ENCODE measurements around the gene COL16A1.

COL16A1 gene

DNA sequence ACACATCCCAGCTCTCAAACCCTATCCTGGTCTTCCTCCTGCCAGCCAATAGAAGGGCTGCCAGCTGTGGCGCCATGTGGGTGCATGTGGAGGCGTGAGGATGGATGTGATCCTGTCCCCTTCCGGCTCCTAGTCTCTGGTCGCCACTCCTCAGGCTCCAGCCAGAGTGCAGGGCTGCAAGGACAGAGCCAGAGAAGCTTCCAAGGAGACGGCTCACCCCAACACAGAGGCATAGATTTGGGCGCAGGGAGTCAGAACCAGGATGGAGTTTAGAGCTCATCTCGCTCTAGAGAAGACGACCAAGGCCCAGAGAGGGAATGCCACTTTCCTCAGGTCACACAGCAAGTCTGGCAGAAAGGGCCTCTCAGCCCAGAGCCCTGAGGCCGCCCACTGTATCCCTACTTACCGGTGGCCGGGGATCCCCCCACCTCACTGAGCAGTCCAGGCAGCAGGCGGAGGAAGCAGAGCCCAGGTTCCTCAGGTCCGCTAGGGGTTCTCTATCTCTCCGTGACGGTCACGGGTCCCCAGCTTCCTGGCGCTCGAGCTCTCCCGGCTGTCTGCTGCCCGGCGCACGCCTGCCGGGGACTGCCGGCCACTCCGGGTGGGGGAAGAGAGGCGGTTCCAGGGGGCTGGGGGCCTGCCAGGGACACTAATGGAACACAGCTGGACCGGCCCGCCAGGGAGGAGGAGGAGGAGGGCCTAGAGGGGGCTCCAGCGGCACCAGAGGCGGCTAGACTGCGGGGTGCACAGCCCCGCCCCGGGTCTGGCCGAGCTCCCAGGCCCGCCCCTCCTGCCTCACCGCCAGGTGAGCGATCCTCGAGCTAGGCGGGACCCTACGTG, at the start of gene COL16A1:
COL16A1 (minus strand) TSS at position 587 of the 840 bp plus-strand sequence. CDS start 1,824 bp downstream, outside the sequence.
- H3K36me3 ChIP-seq (ENCODE audit: insufficient read depth, low read length): no peaks in the 10 kb centered on the region
- no peaks in the 10 kb centered on the region for H3K27me3 ChIP-seq (ENCODE audit: insufficient read depth, low read length)
- peak within 1 kb of the TSS; percentile 83 for H2AFZ ChIP-seq (ENCODE audit: low read length, unreplicated experiment)
- H3K79me2 ChIP-seq (ENCODE audit: control insufficient read depth, insufficient read depth, low read length, unreplicated experiment): peaks cover 39% of the 10 kb centered on the region
- H3K4me3 ChIP-seq (ENCODE audit: low read depth, low read length): peak within 1 kb of the TSS; percentile 80
- H3K27ac ChIP-seq (ENCODE audit: low read depth, low read length): peak within 1 kb of the TSS; percentile 89
- peaks cover 71% of the 10 kb centered on the region for H3K4me1 ChIP-seq (ENCODE audit: control insufficient read depth, insufficient read depth, low read length, unreplicated experiment)

DNA sequence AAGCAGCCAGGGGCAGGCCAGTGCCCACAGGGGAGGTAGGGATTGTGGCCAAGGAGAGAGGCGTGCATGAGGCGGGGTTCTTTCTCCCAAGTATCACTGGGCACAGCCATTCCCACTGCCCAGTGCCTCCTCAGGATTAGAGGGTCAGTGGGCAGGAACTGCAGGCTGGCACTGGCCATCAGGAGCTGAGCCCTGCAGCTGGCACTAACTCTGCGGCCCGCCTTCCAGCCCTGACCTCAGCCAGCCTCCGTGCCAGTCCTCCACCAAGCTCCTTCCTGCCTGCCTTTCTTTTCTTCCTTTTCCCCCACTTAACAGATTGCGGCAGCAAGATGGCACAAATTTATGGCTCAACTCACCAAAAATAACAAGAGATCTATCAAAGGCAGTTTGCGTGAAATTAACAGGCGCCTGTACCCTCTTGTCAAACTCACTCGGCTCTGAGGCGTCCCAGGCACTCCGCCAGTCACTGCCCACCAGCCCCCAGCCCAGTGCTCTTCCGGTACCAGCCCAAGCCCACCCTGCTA, 49.2 kb upstream of the COL16A1 start:
- H2AFZ ChIP-seq (ENCODE audit: low read length, unreplicated experiment): no peak overlapping the region

DNA sequence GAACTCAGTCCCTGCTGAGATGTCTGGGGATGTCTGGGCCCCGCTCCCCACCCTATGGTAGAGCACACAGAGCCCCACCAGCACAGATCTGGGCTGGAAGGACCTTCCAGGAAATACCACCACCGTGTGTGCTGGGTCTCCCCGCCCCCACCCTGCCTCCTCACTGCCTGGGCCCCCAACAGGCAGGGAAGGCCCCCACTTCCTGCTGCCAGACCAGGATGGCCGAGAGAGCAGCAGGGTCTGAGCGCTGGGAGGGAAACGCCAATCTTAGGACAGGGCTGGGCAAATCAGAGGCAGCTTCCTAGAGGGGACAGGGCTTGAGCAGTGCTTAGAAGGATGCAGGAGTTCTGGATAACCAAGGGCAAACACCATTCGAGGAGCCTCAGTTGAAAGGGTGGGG, 48.4 kb upstream of the COL16A1 start:
- no peaks in the 10 kb centered on the region for H3K27me3 ChIP-seq (ENCODE audit: insufficient read depth, low read length)
- H3K36me3 ChIP-seq (ENCODE audit: insufficient read depth, low read length): no peaks in the 10 kb centered on the region
- no peak overlapping the region for H3K27ac ChIP-seq (ENCODE audit: low read depth, low read length)
- H3K4me1 ChIP-seq (ENCODE audit: control insufficient read depth, insufficient read depth, low read length, unreplicated experiment): peaks cover 20% of the 10 kb centered on the region
- H3K79me2 ChIP-seq (ENCODE audit: control insufficient read depth, insufficient read depth, low read length, unreplicated experiment): no peaks in the 10 kb centered on the region
- H3K4me3 ChIP-seq (ENCODE audit: low read depth, low read length): no peak overlapping the region
- H2AFZ ChIP-seq (ENCODE audit: low read length, unreplicated experiment): no peak overlapping the region

More for the DNA sequence above, 49.2 kb upstream of the COL16A1 start:
- H3K4me1 ChIP-seq (ENCODE audit: control insufficient read depth, insufficient read depth, low read length, unreplicated experiment): peaks cover 20% of the 10 kb centered on the region
- no peaks in the 10 kb centered on the region for H3K79me2 ChIP-seq (ENCODE audit: control insufficient read depth, insufficient read depth, low read length, unreplicated experiment)
- H3K36me3 ChIP-seq (ENCODE audit: insufficient read depth, low read length): no peaks in the 10 kb centered on the region
- no peaks in the 10 kb centered on the region for H3K27me3 ChIP-seq (ENCODE audit: insufficient read depth, low read length)
- H3K27ac ChIP-seq (ENCODE audit: low read depth, low read length): no peak overlapping the region
- H3K4me3 ChIP-seq (ENCODE audit: low read depth, low read length): no peak overlapping the region

DNA sequence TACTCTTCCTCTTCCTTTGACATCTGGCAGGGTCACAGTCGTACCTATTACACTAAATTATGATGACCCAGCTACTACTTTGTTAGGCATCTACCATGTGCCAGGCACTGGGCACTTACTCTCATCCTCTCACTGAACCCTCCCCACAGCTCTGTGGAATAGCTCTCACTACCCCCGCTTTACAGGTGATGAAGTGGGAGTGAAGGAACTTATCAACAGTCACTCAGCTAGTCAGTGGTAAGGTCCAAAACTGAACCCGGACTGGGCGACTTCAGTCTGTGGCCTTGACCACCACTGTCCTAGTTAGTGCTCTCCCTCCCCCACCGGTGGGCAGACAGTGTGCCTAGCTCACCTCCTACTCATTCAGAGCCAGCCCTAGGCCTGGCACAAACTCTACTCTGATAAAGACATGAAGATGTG, 48.0 kb upstream of the COL16A1 start:
- Histone ChIP-seq H2AFZ (ENCODE audit: low read length, unreplicated experiment) (no peak overlapping the region), H3K27me3 (ENCODE audit: insufficient read depth, low read length) (no peaks in the 10 kb centered on the region), H3K27ac (ENCODE audit: low read depth, low read length) (no peak overlapping the region), H3K4me1 (ENCODE audit: control insufficient read depth, insufficient read depth, low read length, unreplicated experiment) (peaks cover 20% of the 10 kb centered on the region), H3K36me3 (ENCODE audit: insufficient read depth, low read length) (no peaks in the 10 kb centered on the region), H3K79me2 (ENCODE audit: control insufficient read depth, insufficient read depth, low read length, unreplicated experiment) (no peaks in the 10 kb centered on the region), H3K4me3 (ENCODE audit: low read depth, low read length) (no peak overlapping the region)

DNA sequence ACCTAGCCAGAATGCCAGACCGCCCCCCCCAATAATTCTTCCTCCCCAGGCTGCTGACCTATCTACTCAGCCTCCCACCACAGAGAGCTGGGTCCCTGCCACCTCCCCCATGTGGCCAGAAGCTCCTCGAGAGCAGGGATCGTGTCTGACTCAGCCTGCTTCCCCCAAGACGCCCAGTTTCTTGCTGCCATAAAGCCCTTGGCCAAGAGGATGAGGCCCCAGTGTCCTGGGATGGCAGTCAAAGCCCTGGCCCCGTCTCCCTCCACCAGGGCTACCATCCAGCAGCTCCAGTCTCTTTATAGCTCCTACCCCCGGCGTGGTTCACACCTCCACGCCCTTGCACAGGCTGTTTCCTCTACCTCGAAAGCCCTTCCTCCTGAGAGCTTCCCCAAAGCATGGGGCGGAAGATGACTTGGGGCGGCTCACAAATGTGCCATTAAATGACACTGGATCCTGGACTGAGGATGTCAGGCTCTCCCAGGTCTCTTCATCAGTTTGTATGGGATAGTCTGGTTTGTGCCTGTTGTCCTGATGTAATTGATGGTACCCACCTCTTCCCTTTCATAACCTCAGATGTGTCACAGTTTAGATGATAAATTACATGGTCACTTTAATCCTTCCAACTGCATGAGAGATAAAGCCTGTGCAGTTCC, 47.2 kb upstream of the COL16A1 start:
- Histone ChIP-seq H3K27me3 (ENCODE audit: insufficient read depth, low read length) (no peaks in the 10 kb centered on the region), H3K79me2 (ENCODE audit: control insufficient read depth, insufficient read depth, low read length, unreplicated experiment) (no peaks in the 10 kb centered on the region), H3K27ac (ENCODE audit: low read depth, low read length) (no peak overlapping the region), H3K36me3 (ENCODE audit: insufficient read depth, low read length) (no peaks in the 10 kb centered on the region), H3K4me1 (ENCODE audit: control insufficient read depth, insufficient read depth, low read length, unreplicated experiment) (peaks cover 24% of the 10 kb centered on the region), H2AFZ (ENCODE audit: low read length, unreplicated experiment) (no peak overlapping the region), H3K4me3 (ENCODE audit: low read depth, low read length) (no peak overlapping the region)

DNA sequence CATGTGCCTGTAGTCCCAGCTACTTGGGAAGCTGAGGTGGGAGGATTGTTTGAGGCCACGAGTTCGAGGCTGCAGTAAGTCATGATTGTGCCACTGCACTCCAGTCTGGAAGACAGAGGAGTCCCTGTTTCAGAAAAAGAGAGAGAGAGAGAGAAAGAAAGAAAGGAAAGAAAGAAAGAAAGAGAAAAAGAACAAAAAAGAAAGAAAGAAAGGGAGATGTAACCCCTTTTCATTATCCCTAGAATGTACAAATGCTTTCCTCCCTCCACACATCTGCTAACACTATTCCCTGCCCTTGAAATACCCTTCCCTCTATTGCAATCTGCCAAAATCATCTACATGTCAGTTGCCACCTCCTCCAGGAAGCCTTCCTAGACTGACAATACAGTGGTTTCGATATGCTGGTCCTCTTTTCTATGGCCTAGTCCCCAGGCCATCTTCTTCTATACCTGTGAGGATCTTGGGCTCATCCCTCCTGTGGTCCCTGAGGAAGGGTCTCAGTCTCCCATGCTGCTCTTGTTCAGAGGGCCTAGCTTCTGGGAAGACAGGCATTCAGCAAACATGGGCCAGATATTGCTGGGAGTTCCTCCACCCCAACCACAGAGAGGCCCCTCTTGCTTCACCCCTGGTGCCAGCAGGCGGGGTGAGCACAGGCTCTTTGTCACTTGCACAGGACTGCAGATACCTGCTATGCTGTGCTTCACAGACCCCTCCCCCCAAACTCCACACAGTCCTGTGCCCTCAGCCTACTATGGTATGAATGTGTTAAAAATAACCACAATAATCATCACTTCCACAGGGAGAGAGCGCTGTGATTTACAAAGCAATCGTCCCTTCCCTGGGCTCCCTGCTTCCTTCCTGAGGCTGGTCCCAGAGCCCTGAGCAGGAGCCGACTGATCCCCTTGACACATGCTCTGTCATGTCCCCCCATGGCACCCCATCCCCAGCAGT, 46.2 kb upstream of the COL16A1 start:
- Histone ChIP-seq H3K4me3 (ENCODE audit: low read depth, low read length) (no peak overlapping the region), H3K79me2 (ENCODE audit: control insufficient read depth, insufficient read depth, low read length, unreplicated experiment) (no peaks in the 10 kb centered on the region), H3K36me3 (ENCODE audit: insufficient read depth, low read length) (no peaks in the 10 kb centered on the region), H3K4me1 (ENCODE audit: control insufficient read depth, insufficient read depth, low read length, unreplicated experiment) (peaks cover 26% of the 10 kb centered on the region), H3K27ac (ENCODE audit: low read depth, low read length) (no peak overlapping the region), H2AFZ (ENCODE audit: low read length, unreplicated experiment) (no peak overlapping the region), H3K27me3 (ENCODE audit: insufficient read depth, low read length) (no peaks in the 10 kb centered on the region)

DNA sequence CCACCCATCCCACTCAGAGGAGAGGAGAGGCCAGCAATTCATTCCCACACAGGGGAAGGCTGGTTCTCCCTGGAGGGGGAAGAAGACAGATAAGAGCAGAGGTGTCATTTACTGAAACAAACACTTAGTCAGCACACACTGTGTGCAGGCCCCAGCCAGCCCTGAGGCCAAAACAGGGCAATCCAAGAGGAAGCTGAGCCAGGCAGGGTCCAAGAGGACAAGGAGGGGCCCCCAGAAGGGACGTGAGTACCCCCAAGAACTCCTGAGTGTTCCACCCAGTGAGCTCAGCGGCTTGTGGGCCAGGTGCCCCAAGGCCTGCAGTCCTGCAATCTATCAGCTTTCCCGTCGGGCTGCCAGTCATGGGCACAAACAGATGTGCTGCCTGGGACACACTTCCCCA, 44.5 kb upstream of the COL16A1 start:
- Histone ChIP-seq H2AFZ (ENCODE audit: low read length, unreplicated experiment) (no peak overlapping the region), H3K4me1 (ENCODE audit: control insufficient read depth, insufficient read depth, low read length, unreplicated experiment) (peaks cover 16% of the 10 kb centered on the region), H3K79me2 (ENCODE audit: control insufficient read depth, insufficient read depth, low read length, unreplicated experiment) (no peaks in the 10 kb centered on the region), H3K27ac (ENCODE audit: low read depth, low read length) (no peak overlapping the region), H3K4me3 (ENCODE audit: low read depth, low read length) (no peak overlapping the region), H3K27me3 (ENCODE audit: insufficient read depth, low read length) (no peaks in the 10 kb centered on the region), H3K36me3 (ENCODE audit: insufficient read depth, low read length) (no peaks in the 10 kb centered on the region)

DNA sequence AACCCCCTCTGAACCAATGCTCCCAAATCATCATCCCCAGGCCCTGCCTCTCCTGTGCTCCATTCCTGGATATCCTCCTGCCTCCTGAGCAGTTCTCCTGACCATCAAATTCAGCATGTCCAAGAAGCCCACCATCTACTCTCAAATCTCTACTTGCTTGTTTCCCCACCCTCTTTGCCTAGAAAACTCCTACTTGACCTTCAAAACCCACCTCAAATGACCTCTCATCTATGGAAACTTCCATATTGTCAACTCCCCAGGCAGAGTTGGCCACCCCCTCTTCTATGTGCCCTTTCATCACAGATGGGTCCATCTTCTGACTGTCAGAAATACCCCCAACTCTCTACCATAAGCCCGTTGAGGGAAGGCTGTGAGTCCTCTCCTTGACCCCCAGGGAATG, 43.5 kb upstream of the COL16A1 start:
- H3K4me1 ChIP-seq (ENCODE audit: control insufficient read depth, insufficient read depth, low read length, unreplicated experiment): peaks cover 16% of the 10 kb centered on the region

DNA sequence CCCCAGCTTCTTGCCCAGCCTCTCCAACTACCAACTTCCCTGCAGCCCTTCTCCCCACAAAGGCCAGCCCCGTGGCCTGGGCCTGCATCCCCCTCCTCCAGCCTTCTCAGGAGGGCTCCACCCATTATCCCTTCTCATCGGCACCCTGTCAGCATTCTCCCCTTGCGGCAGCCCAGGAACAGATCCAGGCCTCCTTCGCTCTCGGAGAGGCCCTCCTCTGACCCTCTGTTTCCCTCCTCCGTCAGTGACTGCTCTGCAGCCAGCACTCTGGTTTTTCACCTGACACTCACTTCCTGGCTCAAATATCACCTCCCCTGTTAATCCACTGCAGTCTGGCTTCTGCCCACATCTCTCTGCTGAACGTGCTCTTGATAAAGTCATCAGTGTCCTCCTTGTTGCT, 42.9 kb upstream of the COL16A1 start:
- Histone ChIP-seq H3K27ac (ENCODE audit: low read depth, low read length) (no peak overlapping the region), H3K4me3 (ENCODE audit: low read depth, low read length) (no peak overlapping the region), H3K27me3 (ENCODE audit: insufficient read depth, low read length) (no peaks in the 10 kb centered on the region), H3K79me2 (ENCODE audit: control insufficient read depth, insufficient read depth, low read length, unreplicated experiment) (no peaks in the 10 kb centered on the region), H3K36me3 (ENCODE audit: insufficient read depth, low read length) (no peaks in the 10 kb centered on the region), H3K4me1 (ENCODE audit: control insufficient read depth, insufficient read depth, low read length, unreplicated experiment) (peaks cover 16% of the 10 kb centered on the region), H2AFZ (ENCODE audit: low read length, unreplicated experiment) (no peak overlapping the region)

More for the DNA sequence above, 43.5 kb upstream of the COL16A1 start:
- Histone ChIP-seq H3K4me3 (ENCODE audit: low read depth, low read length) (no peak overlapping the region), H3K79me2 (ENCODE audit: control insufficient read depth, insufficient read depth, low read length, unreplicated experiment) (no peaks in the 10 kb centered on the region), H3K27ac (ENCODE audit: low read depth, low read length) (no peak overlapping the region), H3K27me3 (ENCODE audit: insufficient read depth, low read length) (no peaks in the 10 kb centered on the region), H3K36me3 (ENCODE audit: insufficient read depth, low read length) (no peaks in the 10 kb centered on the region), H2AFZ (ENCODE audit: low read length, unreplicated experiment) (no peak overlapping the region)

All from ACC112 (cell line).